IMR-90 (cell line): ENCODE results near the gene MEPE. TPM values are rescaled to one million over a fixed set of nuclear protein-coding genes. Genes with fewer than 3 reads are reported as not detected.

ENCODE experiments used
- ATAC-seq: fragments of 200-7000 bp; cut with Tn5 transposase; 2 replicates; pipeline ENCODE4 v1.9.1; 2020; ENCODE audit warnings: low read depth, mild to moderate bottlenecking, moderate library complexity
- BruUV-seq: library from RNA; stranded (reverse); fragments of 400-500 nt; replicated peaks from 2 replicates; lab custom pipeline; 2021; lab: Mats Ljungman, UMichigan
- CTCF ChIA-PET: fragments of 300-600 bp; formaldehyde crosslinking; extraction: SDS; loops from one replicate; lab custom pipeline; 2021; ENCODE audit warnings: antibody characterized with exemption; lab: Yijun Ruan, JAX
- POLR2A ChIA-PET: fragments of 300-600 bp; sonication (Branson Sonifier 250); formaldehyde crosslinking; loops from one replicate; lab custom pipeline; 2022; ENCODE audit warnings: antibody characterized with exemption; ENCODE audit not compliant: unreplicated experiment; lab: Charles Lee
- DNase-seq: peaks from one replicate; pipeline ENCODE4 v3.0.0; 2013
- H2AFZ ChIP-seq: replicated peaks from 2 replicates; pipeline ENCODE3; 2013; ENCODE audit warnings: low read length, mild to moderate bottlenecking; ENCODE audit not compliant: poor library complexity
- H2AK5ac ChIP-seq: 2 replicates; pipeline ENCODE4 v1.6.1; 2013; ENCODE audit warnings: low read depth, low read length, inconsistent platforms
- H2AK9ac ChIP-seq: replicated peaks from 2 replicates; pipeline ENCODE3; 2013; ENCODE audit warnings: mild to moderate bottlenecking, low read depth, low read length, moderate library complexity; ENCODE audit not compliant: poor library complexity
- H2BK120ac ChIP-seq: 2 replicates; pipeline ENCODE4 v1.6.1; 2013; ENCODE audit warnings: low read depth, low read length, inconsistent platforms
- H2BK15ac ChIP-seq: 3 replicates; pipeline ENCODE4 v1.6.1; 2013; ENCODE audit warnings: low read depth, low read length, inconsistent platforms
- H2BK20ac ChIP-seq: 2 replicates; pipeline ENCODE4 v1.6.1; 2013; ENCODE audit warnings: low read depth, mild to moderate bottlenecking, inconsistent platforms, low read length, moderate library complexity
- H2BK5ac ChIP-seq: 2 replicates; pipeline ENCODE4 v1.6.1; 2013; ENCODE audit warnings: mild to moderate bottlenecking, low read depth, low read length, inconsistent platforms; ENCODE audit not compliant: poor library complexity, severe bottlenecking
- H3K14ac ChIP-seq: replicated peaks from 2 replicates; pipeline ENCODE4 v1.6.1; 2013; ENCODE audit warnings: low read depth, low read length, inconsistent platforms
- H3K18ac ChIP-seq: 2 replicates; pipeline ENCODE4 v1.6.1; 2013; ENCODE audit warnings: low read depth, low read length, control low read depth
- H3K23ac ChIP-seq: 2 replicates; pipeline ENCODE4 v1.6.1; 2013; ENCODE audit warnings: low read depth, low read length, inconsistent platforms
- H3K27ac ChIP-seq: 2 replicates; pipeline ENCODE4 v1.5.1; 2013; ENCODE audit warnings: mild to moderate bottlenecking, control low read depth, low read length; ENCODE audit not compliant: insufficient read depth
- H3K27me3 ChIP-seq: 2 replicates; pipeline ENCODE4 v1.6.1; 2013; ENCODE audit warnings: low read length; ENCODE audit not compliant: control insufficient read depth, insufficient read depth
- H3K36me3 ChIP-seq: 2 replicates; pipeline ENCODE4 v1.6.1; 2013; ENCODE audit warnings: low read length, mixed read lengths; ENCODE audit not compliant: control insufficient read depth, insufficient read depth
- H3K4ac ChIP-seq: 2 replicates; pipeline ENCODE4 v1.6.1; 2013; ENCODE audit warnings: low read depth, low read length, inconsistent platforms
- H3K4me1 ChIP-seq: 2 replicates; pipeline ENCODE4 v1.6.1; 2013; ENCODE audit warnings: low read length, mixed read lengths; ENCODE audit not compliant: control insufficient read depth, insufficient read depth
- H3K4me2 ChIP-seq: 2 replicates; pipeline ENCODE4 v1.6.1; 2013; ENCODE audit warnings: low read depth, mild to moderate bottlenecking, control low read depth, low read length, moderate library complexity
- H3K4me3 ChIP-seq: 2 replicates; pipeline ENCODE4 v1.5.1; 2013; ENCODE audit warnings: low read depth, mild to moderate bottlenecking, control low read depth, low read length, moderate library complexity; ENCODE audit not compliant: insufficient read depth
- H3K56ac ChIP-seq: 2 replicates; pipeline ENCODE4 v1.6.1; 2013; ENCODE audit warnings: low read length, inconsistent platforms; ENCODE audit not compliant: insufficient read depth; ENCODE audit errors: extremely low read depth
- H3K79me1 ChIP-seq, 2 experiments: 2 replicates each; pipeline ENCODE4 v1.6.1; 2013; ENCODE audit warnings: low read length in 2 of 2, inconsistent platforms in 1 of 2, low read depth in 1 of 2
- H3K9ac ChIP-seq: 2 replicates; pipeline ENCODE4 v1.6.1; 2013; ENCODE audit warnings: low read depth, low read length, control low read depth
- H3K9me1 ChIP-seq: 2 replicates; pipeline ENCODE4 v1.6.1; 2013; ENCODE audit warnings: low read length, inconsistent platforms; ENCODE audit not compliant: insufficient read depth
- H3K9me3 ChIP-seq: 2 replicates; pipeline ENCODE4 v1.6.1; 2013; ENCODE audit warnings: low read length; ENCODE audit not compliant: control insufficient read depth, insufficient read depth
- H4K20me1 ChIP-seq: 2 replicates; pipeline ENCODE4 v1.6.1; 2013; ENCODE audit warnings: low read length, inconsistent platforms; ENCODE audit not compliant: insufficient read depth
- H4K5ac ChIP-seq: 2 replicates; pipeline ENCODE4 v1.6.1; 2013; ENCODE audit warnings: mild to moderate bottlenecking, low read depth, low read length, control low read depth
- H4K8ac ChIP-seq, 2 experiments: 2 replicates each; pipeline ENCODE4 v1.6.1; 2013; ENCODE audit warnings: low read depth in 2 of 2, low read length in 2 of 2, control low read depth in 1 of 2, inconsistent platforms in 1 of 2
- H4K91ac ChIP-seq: 2 replicates; pipeline ENCODE4 v1.6.1; 2013; ENCODE audit warnings: low read depth, low read length, inconsistent platforms; ENCODE audit not compliant: insufficient read depth
- BHLHE40 ChIP-seq: fragments of 150-350 bp; IDR thresholded peaks from 2 replicates; pipeline ENCODE4 v1.6.1; 2016; ENCODE audit warnings: mild to moderate bottlenecking, low read depth, low read length
- FOS ChIP-seq: fragments of 150-350 bp; IDR thresholded peaks from 2 replicates; pipeline ENCODE4 v1.6.1; 2016; ENCODE audit warnings: low read depth, low read length
- MAFK ChIP-seq: IDR thresholded peaks from 2 replicates; pipeline ENCODE4 v1.6.1; 2012; ENCODE audit warnings: low read depth, low read length, improper control_type of control experiment
- MAZ ChIP-seq: IDR thresholded peaks from 2 replicates; pipeline ENCODE4 v1.6.1; 2012; ENCODE audit warnings: low read depth, mild to moderate bottlenecking, low read length, improper control_type of control experiment, moderate library complexity, borderline replicate concordance
- POLR2A ChIP-seq: IDR thresholded peaks from 2 replicates; pipeline ENCODE4 v1.6.1; 2012; ENCODE audit warnings: mild to moderate bottlenecking, low read depth, low read length
- RAD21 ChIP-seq: IDR thresholded peaks from 2 replicates; pipeline ENCODE4 v1.6.1; 2012; ENCODE audit warnings: low read length, improper control_type of control experiment
- RCOR1 ChIP-seq: IDR thresholded peaks from 2 replicates; pipeline ENCODE4 v1.6.1; 2012; ENCODE audit warnings: mild to moderate bottlenecking, low read length, improper control_type of control experiment; ENCODE audit not compliant: insufficient replicate concordance
- RFX5 ChIP-seq: IDR thresholded peaks from 2 replicates; pipeline ENCODE4 v1.8.0; 2012; ENCODE audit warnings: low read depth, mild to moderate bottlenecking, low read length, moderate library complexity
- USF2 ChIP-seq: fragments of 150-350 bp; IDR thresholded peaks from 2 replicates; pipeline ENCODE4 v1.6.1; 2017; ENCODE audit warnings: mild to moderate bottlenecking, antibody characterized with exemption, low read length, low read depth
- WGBS, 2 experiments: methylation state at CpG; one replicate each; pipeline versions ENCODE4 v1.1.5 to v1.1.7; 2013; ENCODE audit warnings: missing lambda C conversion rate in 2 of 2; ENCODE audit not compliant: insufficient read length in 1 of 2; ENCODE audit errors: extremely low coverage in 2 of 2; 5-methylcytosine and 5-hydroxymethylcytosine counted together
- dilution Hi-C: fragments of 300-500 bp; cut with HindIII; formaldehyde crosslinking; loops from one replicate; pipeline ENCODE4 v1.14.3; 2018; ENCODE audit warnings: low sequenced_read_pairs; ENCODE audit not compliant: unreplicated experiment
- in situ Hi-C: fragments of 300-500 bp; cut with MboI; formaldehyde crosslinking; loops from 3 replicates; pipeline ENCODE4 v1.14.3; 2019; ENCODE audit warnings: low sequenced_read_pairs, inconsistent platforms, mixed read lengths
- intact Hi-C: fragments of 100-400 bp; cut with micrococcal nuclease; formaldehyde crosslinking; loops from 2 replicates; pipeline ENCODE4 v1.10.0; 2022
- polyA plus RNA-seq, 3 experiments: library from polyadenylated mRNA; depleted of rRNA; stranded (reverse); fragments of >200 nt; gene quantifications; 2 replicates each; pipeline ENCODE4 v1.2.3, GENCODE V29; 2012; ENCODE audit warnings: low replicate concordance in 1 of 3
- total RNA-seq: library from RNA; depleted of rRNA; stranded (reverse); fragments of >200 nt; gene quantifications from 2 replicates; pipeline ENCODE4 v1.2.3, GENCODE V29; 2012

The MEPE gene
- total and polyA plus RNA-seq, 2 of the 4 experiments (the other 2 are of a cell fraction) = not detected

GRCh38 chr4:87834401-87834800, 1.6 kb downstream of the MEPE start:
- ATAC-seq (no peak), DNase-seq (no peak)
- H3K4me3 ChIP-seq = no peak overlapping the region
- no peak overlapping the region for H3K23ac ChIP-seq
- POLR2A ChIA-PET = no interaction called here
- no peak overlapping the region for H3K4ac ChIP-seq
- H2AK5ac ChIP-seq = no peak overlapping the region
- H2AFZ ChIP-seq = no peak overlapping the region
- no peak overlapping the region for H2BK20ac ChIP-seq
- CTCF ChIA-PET = interaction anchor here (1.0 kb wide), 1 partner anchor 10 kb away, joined by 3 read pairs; no protein-coding TSS in a partner anchor
- H3K4me1 ChIP-seq = no peaks in the 10 kb centered on the region
- no peak overlapping the region for H3K27ac ChIP-seq
- no peaks in the 10 kb centered on the region for H3K9me3 ChIP-seq
- dilution Hi-C loops = no loop called here
- no peak overlapping the region for H4K5ac ChIP-seq
- no peak overlapping the region for H3K9ac ChIP-seq
- H3K18ac ChIP-seq = no peak overlapping the region
- no peak overlapping the region for H2AK9ac ChIP-seq
- TF ChIP-seq MAFK (no peak), RCOR1 (no peak), FOS (no peak), POLR2A (no peak), USF2 (no peak), RAD21 (no peak), RFX5 (no peak), BHLHE40 (no peak), MAZ (no peak)
- H4K91ac ChIP-seq = no peak overlapping the region
- no peak overlapping the region for H2BK5ac ChIP-seq
- H4K8ac ChIP-seq = no peak overlapping the region
- no peak overlapping the region for H2BK15ac ChIP-seq
- H3K4me2 ChIP-seq = no peak overlapping the region
- no peak overlapping the region for H3K56ac ChIP-seq
- H3K9me1 ChIP-seq = no peaks in the 10 kb centered on the region
- peaks cover 5% of the 10 kb centered on the region for H3K27me3 ChIP-seq
- in situ Hi-C loops = no loop called here
- no peak overlapping the region for H3K14ac ChIP-seq
- no peak overlapping the region for H2BK120ac ChIP-seq
- BruUV-seq = no TSS peak
- H3K36me3 ChIP-seq = no peaks in the 10 kb centered on the region
- no peaks in the 10 kb centered on the region for H3K79me1 ChIP-seq
- H4K20me1 ChIP-seq = no peaks in the 10 kb centered on the region
- intact Hi-C loops = no loop called here
- WGBS, 2 experiments = no CpG with 5 or more reads among the region's 2 CpGs
